ENCODE data around the gene GDPD1.
"Not testable (repeated sequence)": the region's sequence is repeated elsewhere in the genome, so short reads cannot be mapped to it uniquely, and the experiment has no call there.

The GDPD1 gene

DNA sequence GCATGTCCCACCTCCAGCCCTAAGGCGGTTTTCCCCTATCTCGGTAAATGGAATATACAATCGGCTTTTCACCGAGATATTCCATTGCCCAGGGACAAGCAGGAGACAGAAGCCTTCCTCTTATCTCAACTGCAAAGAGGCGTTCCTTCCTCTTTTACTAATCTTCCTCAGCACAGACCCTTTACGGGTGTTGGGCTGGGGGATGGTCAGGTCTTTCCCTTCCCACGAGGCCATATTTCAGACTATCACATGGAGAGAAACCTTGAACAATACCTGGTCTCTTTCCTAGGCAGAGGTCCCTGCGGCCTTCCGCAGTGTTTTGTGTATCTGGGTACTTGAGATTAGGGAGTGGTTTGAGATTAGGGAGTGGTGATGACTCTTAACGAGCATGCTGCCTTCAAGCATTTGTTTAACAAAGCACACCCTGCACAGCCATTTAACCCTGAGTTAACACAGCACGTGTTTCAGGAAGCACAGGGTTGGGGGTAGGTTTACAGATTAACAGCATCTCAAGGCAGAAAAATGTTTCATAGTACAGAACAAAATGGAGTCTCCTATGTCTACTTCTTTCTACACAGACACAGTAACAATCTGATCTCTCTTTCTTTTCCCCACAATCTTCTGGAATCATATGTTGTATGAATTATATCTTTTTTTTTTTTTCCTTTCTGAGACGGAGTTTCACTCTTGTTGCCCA is 70.1 kb downstream of the GDPD1 start:
- H3K4me1 ChIP-seq (ENCODE audit: control insufficient read depth, insufficient read depth, low read length); H3K9ac ChIP-seq (ENCODE audit: low read depth, low read length); H3K9me3 ChIP-seq (ENCODE audit: control insufficient read depth, insufficient read depth, low read length); H3K36me3 ChIP-seq (ENCODE audit: control insufficient read depth, insufficient read depth, low read length): not testable (repeated sequence)
- Histone ChIP-seq H3K4me3 (ENCODE audit: low read depth, low read length) (peak overlapping the region; percentile 27), H3K27me3 (ENCODE audit: control insufficient read depth, insufficient read depth, low read length) (peaks cover 10% of the 10 kb centered on the region)

DNA sequence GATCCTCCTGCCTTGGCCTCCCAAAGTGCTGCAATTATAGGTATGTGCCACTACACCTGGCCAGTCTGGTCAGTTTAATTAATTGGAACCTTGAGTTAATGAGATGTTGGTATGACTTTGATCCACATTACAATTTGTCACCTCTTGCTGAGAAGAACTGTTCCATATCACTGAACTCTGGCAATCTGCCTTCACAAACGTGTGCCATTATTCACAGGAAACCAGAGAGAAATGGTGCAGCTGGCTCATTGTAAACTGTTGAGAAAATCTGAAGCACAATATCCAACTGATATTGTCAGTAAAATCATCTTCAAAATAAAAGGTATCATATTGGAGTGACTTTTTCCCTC is 71.8 kb downstream of the GDPD1 start:
- Histone ChIP-seq H3K9ac (ENCODE audit: low read depth, low read length) (no peak overlapping the region), H3K9me3 (ENCODE audit: control insufficient read depth, insufficient read depth, low read length) (no peaks in the 10 kb centered on the region), H3K27me3 (ENCODE audit: control insufficient read depth, insufficient read depth, low read length) (peaks cover 10% of the 10 kb centered on the region)

DNA sequence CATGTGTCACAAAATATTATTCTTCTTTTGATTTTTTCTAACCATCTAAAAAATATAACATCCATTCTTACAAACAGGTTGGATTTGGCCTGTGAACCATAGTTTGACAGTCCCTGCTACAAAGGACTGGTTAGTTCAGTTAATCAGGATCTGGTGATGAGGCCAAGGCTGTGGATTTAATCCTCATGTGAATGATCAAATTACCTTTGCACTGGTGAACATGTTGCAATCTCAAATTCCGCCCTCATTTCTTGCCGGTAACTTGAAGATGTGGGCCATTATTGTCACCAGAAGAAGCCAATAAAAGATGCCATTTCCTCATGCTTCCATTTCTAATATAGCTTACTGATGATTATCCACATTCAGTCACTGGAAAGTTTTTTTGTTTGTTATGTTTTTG is 75.9 kb downstream of the GDPD1 start:
- Histone ChIP-seq H3K9me3 (ENCODE audit: control insufficient read depth, insufficient read depth, low read length) (no peaks in the 10 kb centered on the region), H3K9ac (ENCODE audit: low read depth, low read length) (no peak overlapping the region), H3K27me3 (ENCODE audit: control insufficient read depth, insufficient read depth, low read length) (peaks cover 10% of the 10 kb centered on the region), H3K36me3 (ENCODE audit: control insufficient read depth, insufficient read depth, low read length) (no peaks in the 10 kb centered on the region), H3K4me1 (ENCODE audit: control insufficient read depth, insufficient read depth, low read length) (no peaks in the 10 kb centered on the region), H3K4me3 (ENCODE audit: low read depth, low read length) (no peak overlapping the region)

More for the DNA sequence above, 71.8 kb downstream of the GDPD1 start:
- Histone ChIP-seq H3K4me3 (ENCODE audit: low read depth, low read length) (no peak overlapping the region), H3K36me3 (ENCODE audit: control insufficient read depth, insufficient read depth, low read length) (no peaks in the 10 kb centered on the region), H3K4me1 (ENCODE audit: control insufficient read depth, insufficient read depth, low read length) (peaks cover 3% of the 10 kb centered on the region)

DNA sequence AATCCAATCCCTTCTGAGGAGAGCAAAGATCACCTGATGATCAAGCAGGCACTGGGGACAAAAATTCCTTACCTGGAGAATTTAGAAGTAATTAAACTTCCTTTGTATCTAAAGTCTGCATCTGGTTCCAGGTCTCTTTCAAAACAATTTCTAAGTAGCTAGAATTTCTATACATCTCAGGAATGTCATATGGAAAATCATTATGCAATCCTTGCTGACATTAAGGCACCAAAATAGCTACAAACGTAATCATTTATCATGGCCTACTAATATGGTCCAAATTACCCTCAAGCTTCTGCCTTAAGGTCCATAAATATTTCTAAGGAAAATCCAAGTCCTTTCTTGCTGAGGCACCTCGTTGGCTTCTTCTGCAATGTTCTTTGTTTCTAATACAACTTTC is 78.2 kb downstream of the GDPD1 start:
- H3K4me1 ChIP-seq (ENCODE audit: control insufficient read depth, insufficient read depth, low read length), result no peaks in the 10 kb centered on the region
- H3K27me3 ChIP-seq (ENCODE audit: control insufficient read depth, insufficient read depth, low read length), result no peaks in the 10 kb centered on the region
- H3K9me3 ChIP-seq (ENCODE audit: control insufficient read depth, insufficient read depth, low read length), result no peaks in the 10 kb centered on the region

DNA sequence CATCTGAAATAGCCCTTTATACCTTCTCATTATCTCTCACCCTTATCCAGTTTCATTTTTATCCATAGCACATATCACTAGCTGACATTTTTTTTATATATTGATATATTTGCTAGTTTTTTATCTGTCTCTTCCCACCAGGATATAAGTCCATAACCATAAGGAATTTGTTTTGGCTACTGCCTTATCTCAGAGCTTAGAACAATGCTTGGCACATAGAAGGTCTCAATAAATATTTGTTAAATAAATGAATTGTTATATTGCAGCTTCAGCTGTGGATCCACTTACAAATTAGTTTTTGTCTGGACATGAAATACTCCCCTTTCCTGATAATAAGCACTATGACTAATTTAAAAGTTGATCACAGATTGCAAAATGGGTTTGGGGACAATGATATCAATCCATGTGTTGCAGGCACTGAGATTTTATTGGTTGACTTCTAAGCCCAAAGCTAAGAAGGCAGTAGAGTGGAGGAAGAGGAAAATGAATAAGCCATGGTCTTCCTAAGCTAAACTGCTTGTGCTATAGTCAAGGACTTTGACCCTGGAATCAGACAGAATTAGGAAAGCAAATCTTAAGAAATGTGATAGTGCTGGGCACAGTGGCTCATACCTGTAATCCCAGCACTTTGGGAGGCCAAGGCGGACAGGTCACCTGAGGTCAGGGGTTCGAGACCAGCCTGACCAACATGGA is 79.2 kb downstream of the GDPD1 start:
- H3K4me1 ChIP-seq (ENCODE audit: control insufficient read depth, insufficient read depth, low read length), result no peaks in the 10 kb centered on the region
- no peak overlapping the region for H3K9ac ChIP-seq (ENCODE audit: low read depth, low read length)
- H3K9me3 ChIP-seq (ENCODE audit: control insufficient read depth, insufficient read depth, low read length), result no peaks in the 10 kb centered on the region

More for the DNA sequence above, 78.2 kb downstream of the GDPD1 start:
- no peak overlapping the region for H3K4me3 ChIP-seq (ENCODE audit: low read depth, low read length)
- no peaks in the 10 kb centered on the region for H3K36me3 ChIP-seq (ENCODE audit: control insufficient read depth, insufficient read depth, low read length)
- no peak overlapping the region for H3K9ac ChIP-seq (ENCODE audit: low read depth, low read length)

DNA sequence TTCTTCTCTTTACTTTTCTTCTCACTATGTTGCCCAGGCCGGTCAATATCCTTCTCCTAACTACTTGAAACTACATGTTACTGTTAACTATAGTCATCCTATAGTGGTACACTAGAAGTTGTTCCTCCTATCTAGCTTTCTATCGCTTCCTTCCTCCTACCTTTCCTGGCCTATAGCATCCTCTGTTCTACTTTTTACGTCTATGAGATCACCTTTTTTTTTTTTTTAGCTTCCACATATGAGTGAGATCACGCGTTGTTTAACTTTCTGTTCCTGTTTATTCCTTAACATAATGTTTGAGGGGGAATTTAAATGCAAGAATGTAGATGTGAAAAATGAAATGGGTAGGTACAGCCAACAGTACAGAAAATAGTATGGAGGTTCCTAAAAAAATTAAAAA is 80.6 kb downstream of the GDPD1 start:
- Histone ChIP-seq H3K9ac (ENCODE audit: low read depth, low read length) (no peak overlapping the region), H3K27me3 (ENCODE audit: control insufficient read depth, insufficient read depth, low read length) (no peaks in the 10 kb centered on the region), H3K36me3 (ENCODE audit: control insufficient read depth, insufficient read depth, low read length) (no peaks in the 10 kb centered on the region), H3K9me3 (ENCODE audit: control insufficient read depth, insufficient read depth, low read length) (no peaks in the 10 kb centered on the region), H3K4me3 (ENCODE audit: low read depth, low read length) (no peak overlapping the region), H3K4me1 (ENCODE audit: control insufficient read depth, insufficient read depth, low read length) (no peaks in the 10 kb centered on the region)

More for the DNA sequence above, 79.2 kb downstream of the GDPD1 start:
- Histone ChIP-seq H3K4me3 (ENCODE audit: low read depth, low read length) (no peak overlapping the region), H3K27me3 (ENCODE audit: control insufficient read depth, insufficient read depth, low read length) (no peaks in the 10 kb centered on the region), H3K36me3 (ENCODE audit: control insufficient read depth, insufficient read depth, low read length) (no peaks in the 10 kb centered on the region)

DNA sequence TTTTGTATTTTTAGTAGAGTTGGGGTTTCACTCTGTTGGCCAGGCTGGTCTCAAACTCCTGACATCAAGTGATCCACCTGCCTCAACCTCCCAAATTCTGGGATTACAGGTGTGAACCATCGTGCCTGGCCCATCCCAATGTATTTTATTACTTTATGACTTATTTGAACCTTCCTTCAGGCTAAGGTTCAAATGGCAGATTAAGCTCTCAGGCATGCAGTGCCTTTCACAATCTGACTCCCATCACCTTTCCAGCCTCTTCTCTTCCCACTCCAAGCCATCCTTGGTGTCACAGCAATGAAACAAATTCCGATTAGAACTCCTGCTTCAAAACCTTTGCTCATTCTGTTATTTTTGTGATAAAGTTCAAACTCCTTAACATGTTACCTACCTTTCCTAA is 84.5 kb downstream of the GDPD1 start:
- Histone ChIP-seq H3K4me3 (ENCODE audit: low read depth, low read length) (no peak overlapping the region), H3K9ac (ENCODE audit: low read depth, low read length) (no peak overlapping the region), H3K27me3 (ENCODE audit: control insufficient read depth, insufficient read depth, low read length) (no peaks in the 10 kb centered on the region), H3K36me3 (ENCODE audit: control insufficient read depth, insufficient read depth, low read length) (no peaks in the 10 kb centered on the region), H3K9me3 (ENCODE audit: control insufficient read depth, insufficient read depth, low read length) (no peaks in the 10 kb centered on the region), H3K4me1 (ENCODE audit: control insufficient read depth, insufficient read depth, low read length) (no peaks in the 10 kb centered on the region)

DNA sequence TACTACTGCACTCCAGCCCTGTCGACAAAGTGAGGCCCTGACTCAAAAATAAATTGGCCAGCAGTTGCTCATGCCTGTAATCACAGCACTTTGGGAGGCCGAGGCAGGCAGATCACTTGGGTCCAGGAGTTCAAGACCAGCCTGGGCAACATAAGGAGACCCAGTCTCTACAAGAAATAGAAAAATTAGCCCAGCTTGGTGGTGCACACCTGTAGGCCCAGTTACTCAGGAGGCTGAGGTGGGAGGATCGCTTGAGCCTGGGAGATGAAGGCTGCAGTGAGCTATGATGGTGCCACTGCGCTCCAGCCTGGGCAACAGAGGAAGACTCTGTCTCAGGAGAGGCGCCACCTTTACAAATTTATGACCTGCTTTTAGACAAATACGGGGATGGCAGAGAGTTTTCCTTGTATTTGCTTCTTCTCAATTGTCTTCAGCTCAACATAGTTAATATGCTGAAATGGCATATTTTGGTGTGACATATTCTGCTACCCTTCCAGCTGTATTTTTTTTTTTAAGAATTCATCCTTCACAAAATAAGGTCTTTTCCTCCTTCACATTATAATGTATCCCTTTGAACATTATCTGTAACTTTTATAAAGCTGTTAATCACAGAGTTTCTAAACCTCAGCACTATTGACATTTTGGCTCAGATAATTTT is 90.1 kb downstream of the GDPD1 start:
- Histone ChIP-seq H3K9me3 (ENCODE audit: control insufficient read depth, insufficient read depth, low read length) (no peaks in the 10 kb centered on the region), H3K4me3 (ENCODE audit: low read depth, low read length) (no peak overlapping the region), H3K27me3 (ENCODE audit: control insufficient read depth, insufficient read depth, low read length) (no peaks in the 10 kb centered on the region), H3K36me3 (ENCODE audit: control insufficient read depth, insufficient read depth, low read length) (no peaks in the 10 kb centered on the region), H3K4me1 (ENCODE audit: control insufficient read depth, insufficient read depth, low read length) (no peaks in the 10 kb centered on the region), H3K9ac (ENCODE audit: low read depth, low read length) (no peak overlapping the region)

DNA sequence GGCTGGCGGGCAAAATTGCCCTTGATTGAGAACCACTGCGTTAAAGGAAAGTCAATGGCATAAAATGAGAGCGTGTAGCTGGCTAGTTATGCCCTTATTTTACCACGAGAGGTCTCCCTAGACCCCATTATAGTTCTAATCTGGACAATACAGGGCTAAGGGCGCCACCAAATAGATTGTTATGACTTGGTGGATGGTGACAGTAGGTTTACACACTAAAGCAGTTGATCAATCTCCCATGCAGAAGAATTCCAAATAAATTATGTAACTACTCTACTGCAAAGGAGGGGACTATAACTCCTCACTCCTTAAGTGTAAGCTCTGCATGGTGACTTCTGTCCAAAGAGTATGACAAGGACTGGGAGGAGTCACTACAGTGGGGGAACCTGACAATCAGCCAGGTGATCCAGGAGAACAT is 90.7 kb downstream of the GDPD1 start:
- Histone ChIP-seq H3K4me1 (ENCODE audit: control insufficient read depth, insufficient read depth, low read length) (no peaks in the 10 kb centered on the region), H3K9me3 (ENCODE audit: control insufficient read depth, insufficient read depth, low read length) (no peaks in the 10 kb centered on the region), H3K9ac (ENCODE audit: low read depth, low read length) (no peak overlapping the region), H3K27me3 (ENCODE audit: control insufficient read depth, insufficient read depth, low read length) (no peaks in the 10 kb centered on the region), H3K36me3 (ENCODE audit: control insufficient read depth, insufficient read depth, low read length) (no peaks in the 10 kb centered on the region), H3K4me3 (ENCODE audit: low read depth, low read length) (no peak overlapping the region)

DNA sequence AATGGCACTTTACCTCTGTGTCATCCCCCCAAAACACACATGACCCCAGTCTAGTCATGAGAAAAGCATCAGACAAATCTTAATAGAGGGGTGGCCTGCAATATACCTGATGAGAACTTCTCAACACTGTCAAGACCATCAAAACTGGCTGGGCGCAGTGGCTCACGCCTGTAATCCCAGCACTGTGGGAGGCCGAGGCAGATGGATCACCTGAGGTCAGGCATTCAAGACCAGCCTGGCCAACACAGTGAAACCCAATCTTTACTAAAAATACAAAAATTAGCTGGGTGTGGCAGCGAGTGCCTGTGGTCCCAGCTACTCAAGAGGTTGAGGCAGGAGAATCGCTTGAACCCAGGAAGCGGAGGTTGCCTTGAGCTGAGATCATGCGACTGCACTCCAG is 91.2 kb downstream of the GDPD1 start:
- H3K4me3 ChIP-seq (ENCODE audit: low read depth, low read length); H3K27me3 ChIP-seq (ENCODE audit: control insufficient read depth, insufficient read depth, low read length); H3K4me1 ChIP-seq (ENCODE audit: control insufficient read depth, insufficient read depth, low read length); H3K36me3 ChIP-seq (ENCODE audit: control insufficient read depth, insufficient read depth, low read length); H3K9ac ChIP-seq (ENCODE audit: low read depth, low read length); H3K9me3 ChIP-seq (ENCODE audit: control insufficient read depth, insufficient read depth, low read length): not testable (repeated sequence)

DNA sequence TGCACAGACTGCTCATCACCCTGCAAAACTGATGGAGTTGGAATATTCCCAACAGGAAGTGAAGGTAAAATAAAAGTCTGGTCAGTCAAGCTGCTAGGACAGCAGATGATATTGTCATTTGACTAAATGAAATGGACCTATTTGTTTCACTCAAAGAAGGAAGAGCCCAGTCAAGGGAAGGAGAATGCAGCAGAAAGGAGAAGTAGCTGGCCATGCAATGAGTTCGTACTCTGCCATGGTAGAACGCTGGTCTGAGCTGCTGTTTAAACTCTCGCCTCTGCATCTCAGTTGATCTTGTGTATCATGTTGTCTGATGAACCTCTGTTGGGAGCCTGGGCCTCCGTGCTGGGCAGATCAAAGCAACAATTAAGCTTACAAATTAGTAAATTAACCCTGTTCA is 95.6 kb downstream of the GDPD1 start:
- H3K9me3 ChIP-seq (ENCODE audit: control insufficient read depth, insufficient read depth, low read length), result no peaks in the 10 kb centered on the region
- no peak overlapping the region for H3K9ac ChIP-seq (ENCODE audit: low read depth, low read length)
- H3K4me3 ChIP-seq (ENCODE audit: low read depth, low read length), result no peak overlapping the region
- H3K4me1 ChIP-seq (ENCODE audit: control insufficient read depth, insufficient read depth, low read length), result no peaks in the 10 kb centered on the region
- no peaks in the 10 kb centered on the region for H3K36me3 ChIP-seq (ENCODE audit: control insufficient read depth, insufficient read depth, low read length)
- H3K27me3 ChIP-seq (ENCODE audit: control insufficient read depth, insufficient read depth, low read length), result no peaks in the 10 kb centered on the region
